Measurements from ENCODE around the gene DLX3.

Gene DLX3

GRCh38 chr17:50022463-50023130 is 27.6 kb upstream of the DLX3 start:
- H3K4me2 ChIP-seq (ENCODE audit: insufficient read depth, low read length): no peak overlapping the region
- peaks cover 7% of the 10 kb centered on the region for H4K20me1 ChIP-seq (ENCODE audit: insufficient read depth, low read length)
- H3K9ac ChIP-seq (ENCODE audit: low read depth, low read length): no peak overlapping the region
- TF ChIP-seq CTCF (IDR thresholded peaks at IDR 0.05; ENCODE audit: borderline replicate concordance, extremely low read depth, low read length, poor library complexity, severe bottlenecking) (no peak), EZH2 (IDR thresholded peaks at IDR 0.05; ENCODE audit: borderline replicate concordance, low read depth, low read length, severe bottlenecking) (no peak)
- H3K27me3 ChIP-seq (ENCODE audit: insufficient read depth, low read length, poor library complexity): peaks cover 3% of the 10 kb centered on the region
- H3K79me2 ChIP-seq (ENCODE audit: insufficient read depth, low read length): no peaks in the 10 kb centered on the region
- peaks cover 7% of the 10 kb centered on the region; the same call in 1 of the 2 replicates for H3K4me1 ChIP-seq (ENCODE audit: insufficient read depth, low read length)
- no peak overlapping the region for H3K27ac ChIP-seq (ENCODE audit: low read length)
- no peak for DNase-seq
- peaks cover 17% of the 10 kb centered on the region for H3K9me3 ChIP-seq (ENCODE audit: insufficient read depth, low read length, severe bottlenecking)
- no peaks in the 10 kb centered on the region for H3K36me3 ChIP-seq (ENCODE audit: insufficient read depth, low read length)
- no peak overlapping the region for H2AFZ ChIP-seq (ENCODE audit: low read depth, low read length)
- H3K4me3 ChIP-seq (ENCODE audit: low read depth in 1 of 2, low read length in 2 of 2): no peak overlapping the region
- no peak for ATAC-seq (ENCODE audit: insufficient read depth, low read depth)

- H3K9ac ChIP-seq (ENCODE audit: low read depth, low read length): no peak overlapping the region
- TF ChIP-seq EZH2 (IDR thresholded peaks at IDR 0.05; ENCODE audit: borderline replicate concordance, low read depth, low read length, severe bottlenecking): no peak
- TF ChIP-seq CTCF (IDR thresholded peaks at IDR 0.05; ENCODE audit: borderline replicate concordance, extremely low read depth, low read length, poor library complexity, severe bottlenecking): no peak
- no peaks in the 10 kb centered on the region for H3K36me3 ChIP-seq (ENCODE audit: insufficient read depth, low read length)
- peaks cover 3% of the 10 kb centered on the region for H3K27me3 ChIP-seq (ENCODE audit: insufficient read depth, low read length, poor library complexity)
- H3K9me3 ChIP-seq (ENCODE audit: insufficient read depth, low read length, severe bottlenecking): peaks cover 17% of the 10 kb centered on the region
- H3K4me1 ChIP-seq (ENCODE audit: insufficient read depth, low read length): no peaks in the 10 kb centered on the region
- H3K79me2 ChIP-seq (ENCODE audit: insufficient read depth, low read length): no peaks in the 10 kb centered on the region
- H3K27ac ChIP-seq (ENCODE audit: low read length): no peak overlapping the region
- no peak overlapping the region for H3K4me2 ChIP-seq (ENCODE audit: insufficient read depth, low read length)
- ATAC-seq (ENCODE audit: insufficient read depth, low read depth) (no peak), DNase-seq (no peak)
- H2AFZ ChIP-seq (ENCODE audit: low read depth, low read length): no peak overlapping the region
- H4K20me1 ChIP-seq (ENCODE audit: insufficient read depth, low read length): no peaks in the 10 kb centered on the region
- no peak overlapping the region for H3K4me3 ChIP-seq (ENCODE audit: low read depth in 1 of 2, low read length in 2 of 2)
Observed at GRCh38 chr17:50021681-50022370, 26.8 kb upstream of the DLX3 start.

DNA sequence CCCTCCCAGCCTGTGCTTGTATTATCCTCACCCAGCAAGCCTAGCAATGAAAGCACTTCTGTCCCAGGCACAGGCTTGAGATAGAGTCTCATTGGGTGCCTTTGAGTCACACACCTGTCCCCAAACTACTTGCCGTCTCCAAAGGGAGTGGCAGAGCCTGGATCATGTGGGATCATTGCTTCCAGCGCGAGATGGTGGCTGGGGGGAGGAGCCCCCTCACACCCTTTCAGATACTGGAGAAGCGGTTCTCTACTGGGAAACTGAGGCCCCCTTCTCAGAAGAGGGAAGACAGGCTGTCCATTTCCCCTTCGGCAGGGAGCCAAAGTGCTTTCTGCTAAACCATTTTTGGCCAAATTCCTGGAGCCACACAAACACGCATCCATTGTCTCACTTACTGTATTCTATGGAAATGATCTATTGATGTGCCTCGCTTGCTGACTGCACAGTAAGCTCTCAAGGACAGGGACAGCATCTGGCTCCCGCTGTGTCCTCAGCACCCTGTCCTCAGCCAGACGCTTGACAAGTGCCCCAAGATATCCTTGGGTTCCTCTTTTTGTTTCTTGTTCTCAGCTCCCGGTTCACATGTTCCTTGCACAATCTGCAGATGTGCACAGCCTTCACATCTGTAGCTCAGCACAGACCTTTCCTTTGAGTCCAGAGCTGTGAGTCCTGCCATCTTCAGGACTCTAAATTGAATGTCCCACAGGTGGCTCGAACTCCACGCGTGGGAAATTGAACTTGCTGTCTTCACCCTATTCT is 26.0 kb upstream of the DLX3 start:
- H4K20me1 ChIP-seq (ENCODE audit: insufficient read depth, low read length): no peaks in the 10 kb centered on the region
- H3K9ac ChIP-seq (ENCODE audit: low read depth, low read length): no peak overlapping the region
- no peak overlapping the region for H3K27ac ChIP-seq (ENCODE audit: low read length)
- no peaks in the 10 kb centered on the region for H3K36me3 ChIP-seq (ENCODE audit: insufficient read depth, low read length)
- H3K27me3 ChIP-seq (ENCODE audit: insufficient read depth, low read length, poor library complexity): peaks cover 3% of the 10 kb centered on the region
- no peaks in the 10 kb centered on the region for H3K4me1 ChIP-seq (ENCODE audit: insufficient read depth, low read length)
- DNase-seq: no peak
- ATAC-seq (ENCODE audit: insufficient read depth, low read depth): no peak
- no peaks in the 10 kb centered on the region for H3K79me2 ChIP-seq (ENCODE audit: insufficient read depth, low read length)
- H3K4me3 ChIP-seq (ENCODE audit: low read depth in 1 of 2, low read length in 2 of 2): no peak overlapping the region
- peaks cover 17% of the 10 kb centered on the region for H3K9me3 ChIP-seq (ENCODE audit: insufficient read depth, low read length, severe bottlenecking)
- no peak overlapping the region for H2AFZ ChIP-seq (ENCODE audit: low read depth, low read length)
- no peak overlapping the region for H3K4me2 ChIP-seq (ENCODE audit: insufficient read depth, low read length)
- TF ChIP-seq EZH2 (IDR thresholded peaks at IDR 0.05; ENCODE audit: borderline replicate concordance, low read depth, low read length, severe bottlenecking): no peak
- TF ChIP-seq CTCF (IDR thresholded peaks at IDR 0.05; ENCODE audit: borderline replicate concordance, extremely low read depth, low read length, poor library complexity, severe bottlenecking): no peak

Data from DND-41 (cell line).